GM12878 (cell line): ENCODE results near the gene MTSS2.

Experiments
- CEBPZ ChIP-seq: fragments of 150-350 bp; IDR thresholded peaks from 2 replicates; pipeline ENCODE4 v1.6.1; 2016; ENCODE audit warnings: low read depth, low read length
- EGR1 ChIP-seq, 2 experiments: IDR thresholded peaks; 1 replicate in 1 of 2; 2 replicates in 1 of 2; pipeline ENCODE4 v1.6.1; 2011 to 2012; ENCODE audit warnings: low read depth in 2 of 2, low read length in 2 of 2, borderline replicate concordance in 1 of 2, mild to moderate bottlenecking in 1 of 2, moderate library complexity in 1 of 2
- EZH2 ChIP-seq: IDR thresholded peaks from 2 replicates; pipeline ENCODE4 v1.6.1; 2012; ENCODE audit warnings: low read depth, mild to moderate bottlenecking, control low read depth, inconsistent platforms, low read length, borderline replicate concordance; ENCODE audit not compliant: control insufficient read depth
- JUNB ChIP-seq: IDR thresholded peaks from 2 replicates; pipeline ENCODE4 v1.6.1; 2016; ENCODE audit warnings: antibody characterized with exemption, mild to moderate bottlenecking
- JUND ChIP-seq: IDR thresholded peaks from 2 replicates; pipeline ENCODE4 v1.6.1; 2012; ENCODE audit warnings: low read depth, mild to moderate bottlenecking, low read length, improper control_type of control experiment, moderate library complexity
- MXI1 ChIP-seq: fragments of 150-350 bp; IDR thresholded peaks from 2 replicates; pipeline ENCODE4 v1.6.1; 2011; ENCODE audit warnings: low read depth, mild to moderate bottlenecking, inconsistent platforms, low read length, improper control_type of control experiment
- NBN ChIP-seq: fragments of 450-650 bp; IDR thresholded peaks from 2 replicates; pipeline ENCODE4 v1.6.1; 2016
- PBX3 ChIP-seq: IDR thresholded peaks from 2 replicates; pipeline ENCODE4 v1.6.1; 2011; ENCODE audit warnings: mild to moderate bottlenecking, low read depth, low read length, moderate library complexity; ENCODE audit not compliant: insufficient replicate concordance
- POLR2A ChIP-seq: IDR thresholded peaks from 2 replicates; pipeline ENCODE4 v1.6.1; 2011; ENCODE audit warnings: low read depth, mild to moderate bottlenecking, low read length
- RB1 ChIP-seq: fragments of 450-650 bp; formaldehyde crosslinking; IDR thresholded peaks from 2 replicates; pipeline ENCODE4 v1.6.1; 2017; ENCODE audit warnings: mild to moderate bottlenecking, borderline replicate concordance
- SUZ12 ChIP-seq: fragments of 200-600 bp; sonication (generic); IDR thresholded peaks from one replicate; pipeline ENCODE4 v1.6.1; 2018; ENCODE audit warnings: antibody characterized with exemption, mild to moderate bottlenecking; ENCODE audit not compliant: unreplicated experiment
- TAF1 ChIP-seq: IDR thresholded peaks from 2 replicates; pipeline ENCODE4 v1.6.1; 2011; ENCODE audit warnings: mild to moderate bottlenecking, low read depth, low read length, borderline replicate concordance
- TCF3 ChIP-seq: IDR thresholded peaks from 2 replicates; pipeline ENCODE4 v1.6.1; 2012; ENCODE audit warnings: low read depth, mild to moderate bottlenecking, low read length, borderline replicate concordance; ENCODE audit not compliant: insufficient read depth
- TF ChIP-seq, protein P1 (sequence below), 3 experiments: IDR thresholded peaks in 2 of 3; conservative IDR thresholded peaks in 1 of 3; 2 replicates each; pipeline ENCODE4 v1.5.1; 2011; ENCODE audit warnings: low read depth in 3 of 3, low read length in 3 of 3, mild to moderate bottlenecking in 3 of 3, control low read depth in 2 of 3, moderate library complexity in 2 of 3, inconsistent platforms in 1 of 3, mixed read lengths in 1 of 3; ENCODE audit not compliant: control insufficient read depth in 2 of 3, insufficient read depth in 1 of 3; ENCODE audit errors: extremely low read depth in 1 of 3

GRCh38 chr16:70677499-70678120 lies 8.2 kb downstream of the MTSS2 start:
- TF ChIP-seq JUND (no peak), EZH2 (no peak), POLR2A (no peak), NBN (no peak), EGR1 (IDR thresholded peaks at IDR 0.05; ENCODE audit: borderline replicate concordance in 1 of 2, low read depth in 2 of 2, low read length in 2 of 2) (no peak), MXI1 (no peak), PBX3 (no peak), TAF1 (no peak), JUNB (no peak), SUZ12 (no peak), TCF3 (no peak), RB1 (no peak), CEBPZ (no peak)
- TF ChIP-seq, protein P1, sequence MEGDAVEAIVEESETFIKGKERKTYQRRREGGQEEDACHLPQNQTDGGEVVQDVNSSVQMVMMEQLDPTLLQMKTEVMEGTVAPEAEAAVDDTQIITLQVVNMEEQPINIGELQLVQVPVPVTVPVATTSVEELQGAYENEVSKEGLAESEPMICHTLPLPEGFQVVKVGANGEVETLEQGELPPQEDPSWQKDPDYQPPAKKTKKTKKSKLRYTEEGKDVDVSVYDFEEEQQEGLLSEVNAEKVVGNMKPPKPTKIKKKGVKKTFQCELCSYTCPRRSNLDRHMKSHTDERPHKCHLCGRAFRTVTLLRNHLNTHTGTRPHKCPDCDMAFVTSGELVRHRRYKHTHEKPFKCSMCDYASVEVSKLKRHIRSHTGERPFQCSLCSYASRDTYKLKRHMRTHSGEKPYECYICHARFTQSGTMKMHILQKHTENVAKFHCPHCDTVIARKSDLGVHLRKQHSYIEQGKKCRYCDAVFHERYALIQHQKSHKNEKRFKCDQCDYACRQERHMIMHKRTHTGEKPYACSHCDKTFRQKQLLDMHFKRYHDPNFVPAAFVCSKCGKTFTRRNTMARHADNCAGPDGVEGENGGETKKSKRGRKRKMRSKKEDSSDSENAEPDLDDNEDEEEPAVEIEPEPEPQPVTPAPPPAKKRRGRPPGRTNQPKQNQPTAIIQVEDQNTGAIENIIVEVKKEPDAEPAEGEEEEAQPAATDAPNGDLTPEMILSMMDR (IDR thresholded peaks at IDR 0.05 in 2 of 3, conservative IDR thresholded peaks at IDR 0.05 in 1 of 3; ENCODE audit: control insufficient read depth in 2 of 3, extremely low read depth in 1 of 3, insufficient read depth in 1 of 3, low read depth in 3 of 3, low read length in 3 of 3) = no peak
